ENCODE measurements around the gene ISL1.

The ISL1 gene

GRCh38 chr5:51383131-51384121 is at the start of gene ISL1:
ISL1 (plus strand) TSS chr5:51383448; CDS start chr5:51383672, 224 bp downstream.
- DNase-seq (ENCODE audit: low spot score), result peak; percentile 84

GRCh38 chr5:51336878-51337277 is 46.4 kb upstream of the ISL1 start:
- no peak for DNase-seq (ENCODE audit: low spot score)

GRCh38 chr5:51345106-51345505 is 38.1 kb upstream of the ISL1 start:
- DNase-seq (ENCODE audit: low spot score), result no peak

- no peak for DNase-seq (ENCODE audit: low spot score)
These were observed 36.1 kb upstream of the ISL1 start for GRCh38 chr5:51347157-51347556.

GRCh38 chr5:51347704-51348103 is 35.5 kb upstream of the ISL1 start:
- DNase-seq (ENCODE audit: low spot score), result no peak

GRCh38 chr5:51371052-51371451 is 12.2 kb upstream of the ISL1 start:
- no peak for DNase-seq (ENCODE audit: low spot score)

- DNase-seq (ENCODE audit: low spot score), result no peak
These were observed 9.2 kb upstream of the ISL1 start for GRCh38 chr5:51373880-51374523.

GRCh38 chr5:51375084-51375483 is 8.2 kb upstream of the ISL1 start:
- DNase-seq (ENCODE audit: low spot score), result no peak

GRCh38 chr5:51376509-51376908 is 6.7 kb upstream of the ISL1 start:
- no peak for DNase-seq (ENCODE audit: low spot score)

- no peak for DNase-seq (ENCODE audit: low spot score)
These were observed 5.8 kb upstream of the ISL1 start for GRCh38 chr5:51377151-51378060.

GRCh38 chr5:51378061-51378409 is 5.2 kb upstream of the ISL1 start:
- DNase-seq (ENCODE audit: low spot score), result no peak

- DNase-seq (ENCODE audit: low spot score), result no peak
These were observed 4.6 kb upstream of the ISL1 start for GRCh38 chr5:51378448-51379330.

- DNase-seq (ENCODE audit: low spot score), result no peak
These were observed 3.9 kb upstream of the ISL1 start for GRCh38 chr5:51379331-51379700.

- DNase-seq (ENCODE audit: low spot score), result no peak
These were observed 2.5 kb upstream of the ISL1 start for GRCh38 chr5:51380603-51381207.

GRCh38 chr5:51381761-51382474 is 1.3 kb upstream of the ISL1 start:
- no peak for DNase-seq (ENCODE audit: low spot score)

GRCh38 chr5:51382521-51383130 is 622 bp upstream of the ISL1 start:
- no peak for DNase-seq (ENCODE audit: low spot score)

GRCh38 chr5:51384281-51384840 is 1.1 kb downstream of the ISL1 start:
- no peak for DNase-seq (ENCODE audit: low spot score)

GRCh38 chr5:51385216-51385615 is 2.0 kb downstream of the ISL1 start:
- DNase-seq (ENCODE audit: low spot score), result no peak

Measured in left forelimb (tissue), 1 donor.